Peyer's patch (tissue), 4 donors: ENCODE results near the gene CRMP1.

Experiments
- POLR2A ChIP-seq, 2 donors: fragments of 450-650 bp; IDR thresholded peaks; one replicate each; pipeline ENCODE4 v1.5.1; 2017; ENCODE audit warnings: antibody characterized with exemption in 2 of 2, mild to moderate bottlenecking in 2 of 2, moderate library complexity in 2 of 2
- TF ChIP-seq, protein P1 (sequence below), 6 experiments: fragments of 450-650 bp in 4 of 6; fragments of 200-600 bp in 2 of 6; sonication (generic) in 1 of 6; IDR thresholded peaks; one replicate each; pipeline ENCODE4 v1.5.1; 2017 to 2019; ENCODE audit warnings: antibody characterized with exemption in 6 of 6, mild to moderate bottlenecking in 3 of 6, moderate library complexity in 1 of 6

DNA sequence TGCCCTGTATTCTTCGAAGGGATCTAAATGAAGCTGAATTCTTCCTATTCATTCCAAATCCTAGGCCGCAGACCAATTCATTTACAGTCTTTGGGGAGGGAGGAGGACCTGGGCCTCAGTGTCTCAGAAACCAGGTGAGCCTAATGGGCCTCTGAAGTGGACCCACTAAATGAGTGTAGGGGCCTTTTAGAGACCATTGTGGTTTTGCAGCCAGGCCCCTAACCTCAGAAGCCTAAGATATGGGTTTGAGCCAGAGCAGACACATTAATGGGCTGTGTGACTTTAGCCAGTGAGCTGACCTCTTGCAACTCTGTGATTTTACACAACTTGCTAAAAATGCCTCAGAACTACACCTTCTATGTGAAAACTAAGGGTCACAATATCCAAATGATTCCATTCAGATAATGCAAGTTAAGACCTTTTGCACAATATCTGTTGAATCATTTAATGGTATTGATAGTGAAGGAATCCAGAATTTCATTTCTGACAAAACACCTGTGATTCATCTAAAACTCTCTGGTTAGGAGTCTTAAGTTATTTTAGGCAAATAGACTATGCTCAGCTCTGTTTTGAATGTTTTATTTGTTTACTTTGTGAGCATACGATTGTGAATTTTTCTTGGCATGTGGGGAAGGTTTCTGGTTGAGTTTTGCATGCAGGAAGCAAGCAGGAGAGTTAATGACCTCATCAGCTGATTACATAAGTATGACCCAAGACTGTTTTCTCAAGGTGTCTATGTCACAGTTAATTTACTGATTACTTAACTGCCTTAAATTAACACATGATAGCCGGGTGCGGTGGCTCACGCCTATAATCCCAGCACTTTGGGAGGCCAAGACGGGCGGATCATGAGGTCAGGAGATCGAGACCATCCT, 106.8 kb downstream of the CRMP1 start:
- TF ChIP-seq, protein P1, sequence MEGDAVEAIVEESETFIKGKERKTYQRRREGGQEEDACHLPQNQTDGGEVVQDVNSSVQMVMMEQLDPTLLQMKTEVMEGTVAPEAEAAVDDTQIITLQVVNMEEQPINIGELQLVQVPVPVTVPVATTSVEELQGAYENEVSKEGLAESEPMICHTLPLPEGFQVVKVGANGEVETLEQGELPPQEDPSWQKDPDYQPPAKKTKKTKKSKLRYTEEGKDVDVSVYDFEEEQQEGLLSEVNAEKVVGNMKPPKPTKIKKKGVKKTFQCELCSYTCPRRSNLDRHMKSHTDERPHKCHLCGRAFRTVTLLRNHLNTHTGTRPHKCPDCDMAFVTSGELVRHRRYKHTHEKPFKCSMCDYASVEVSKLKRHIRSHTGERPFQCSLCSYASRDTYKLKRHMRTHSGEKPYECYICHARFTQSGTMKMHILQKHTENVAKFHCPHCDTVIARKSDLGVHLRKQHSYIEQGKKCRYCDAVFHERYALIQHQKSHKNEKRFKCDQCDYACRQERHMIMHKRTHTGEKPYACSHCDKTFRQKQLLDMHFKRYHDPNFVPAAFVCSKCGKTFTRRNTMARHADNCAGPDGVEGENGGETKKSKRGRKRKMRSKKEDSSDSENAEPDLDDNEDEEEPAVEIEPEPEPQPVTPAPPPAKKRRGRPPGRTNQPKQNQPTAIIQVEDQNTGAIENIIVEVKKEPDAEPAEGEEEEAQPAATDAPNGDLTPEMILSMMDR (IDR thresholded peaks at IDR 0.05) = no peak
- TF ChIP-seq POLR2A (IDR thresholded peaks at IDR 0.05) = no peak
